GM23338 (cell line): Measurements from ENCODE around the gene FKBP9.

Experiments used
- CREB1 ChIP-seq: fragments of 250-450 bp; sonication (Bioruptor Pico); IDR thresholded peaks from 2 replicates; pipeline ENCODE4 v1.5.0; 2020; ENCODE audit warnings: low read depth, mild to moderate bottlenecking, moderate library complexity
- EZH2 ChIP-seq: fragments of 200-600 bp; sonication (generic); IDR thresholded peaks from one replicate; pipeline ENCODE4 v1.8.0; 2017; ENCODE audit warnings: antibody characterized with exemption, mild to moderate bottlenecking, low read depth; ENCODE audit not compliant: unreplicated experiment
- EZH2phosphoT487 ChIP-seq: fragments of 200-600 bp; sonication (generic); IDR thresholded peaks from one replicate; pipeline ENCODE4 v1.8.1; 2018; ENCODE audit warnings: antibody characterized with exemption; ENCODE audit not compliant: unreplicated experiment
- JUNB ChIP-seq: IDR thresholded peaks from one replicate; pipeline ENCODE4 v1.6.1; 2016; ENCODE audit warnings: antibody characterized with exemption; ENCODE audit not compliant: unreplicated experiment
- POLR2AphosphoS5 ChIP-seq: IDR thresholded peaks from 2 replicates; pipeline ENCODE4 v1.6.1; 2016; ENCODE audit warnings: antibody characterized with exemption, low read depth
- ZNF331 ChIP-seq: fragments of 250-450 bp; sonication (Bioruptor Pico); IDR thresholded peaks from 2 replicates; pipeline ENCODE4 v1.5.0; 2020; ENCODE audit warnings: low read depth, mild to moderate bottlenecking, moderate library complexity
- TF ChIP-seq, protein P1 (sequence below), 2 experiments: fragments of 200-600 bp in 1 of 2; sonication (generic) in 1 of 2; conservative IDR thresholded peaks; 2 replicates each; pipeline versions ENCODE4 v1.5.1 to v1.6.1; 2016 to 2017; ENCODE audit warnings: antibody characterized with exemption in 2 of 2, low read depth in 2 of 2, mild to moderate bottlenecking in 2 of 2, moderate library complexity in 1 of 2
- TF ChIP-seq, protein P2 (sequence below): IDR thresholded peaks from one replicate; pipeline ENCODE4 v1.6.1; 2018; ENCODE audit warnings: antibody characterized with exemption; ENCODE audit not compliant: unreplicated experiment

GRCh38 chr7:32936689-32937088, 20.6 kb upstream of the FKBP9 start:
- TF ChIP-seq EZH2 (no peak), POLR2AphosphoS5 (no peak), EZH2phosphoT487 (no peak), JUNB (no peak), CREB1 (CRISPR knock-in tag) (no peak), ZNF331 (no peak)
- TF ChIP-seq, protein P1, sequence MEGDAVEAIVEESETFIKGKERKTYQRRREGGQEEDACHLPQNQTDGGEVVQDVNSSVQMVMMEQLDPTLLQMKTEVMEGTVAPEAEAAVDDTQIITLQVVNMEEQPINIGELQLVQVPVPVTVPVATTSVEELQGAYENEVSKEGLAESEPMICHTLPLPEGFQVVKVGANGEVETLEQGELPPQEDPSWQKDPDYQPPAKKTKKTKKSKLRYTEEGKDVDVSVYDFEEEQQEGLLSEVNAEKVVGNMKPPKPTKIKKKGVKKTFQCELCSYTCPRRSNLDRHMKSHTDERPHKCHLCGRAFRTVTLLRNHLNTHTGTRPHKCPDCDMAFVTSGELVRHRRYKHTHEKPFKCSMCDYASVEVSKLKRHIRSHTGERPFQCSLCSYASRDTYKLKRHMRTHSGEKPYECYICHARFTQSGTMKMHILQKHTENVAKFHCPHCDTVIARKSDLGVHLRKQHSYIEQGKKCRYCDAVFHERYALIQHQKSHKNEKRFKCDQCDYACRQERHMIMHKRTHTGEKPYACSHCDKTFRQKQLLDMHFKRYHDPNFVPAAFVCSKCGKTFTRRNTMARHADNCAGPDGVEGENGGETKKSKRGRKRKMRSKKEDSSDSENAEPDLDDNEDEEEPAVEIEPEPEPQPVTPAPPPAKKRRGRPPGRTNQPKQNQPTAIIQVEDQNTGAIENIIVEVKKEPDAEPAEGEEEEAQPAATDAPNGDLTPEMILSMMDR (conservative IDR thresholded peaks at IDR 0.05; ENCODE audit: low read depth in 2 of 2) = no peak
- TF ChIP-seq, protein P2, sequence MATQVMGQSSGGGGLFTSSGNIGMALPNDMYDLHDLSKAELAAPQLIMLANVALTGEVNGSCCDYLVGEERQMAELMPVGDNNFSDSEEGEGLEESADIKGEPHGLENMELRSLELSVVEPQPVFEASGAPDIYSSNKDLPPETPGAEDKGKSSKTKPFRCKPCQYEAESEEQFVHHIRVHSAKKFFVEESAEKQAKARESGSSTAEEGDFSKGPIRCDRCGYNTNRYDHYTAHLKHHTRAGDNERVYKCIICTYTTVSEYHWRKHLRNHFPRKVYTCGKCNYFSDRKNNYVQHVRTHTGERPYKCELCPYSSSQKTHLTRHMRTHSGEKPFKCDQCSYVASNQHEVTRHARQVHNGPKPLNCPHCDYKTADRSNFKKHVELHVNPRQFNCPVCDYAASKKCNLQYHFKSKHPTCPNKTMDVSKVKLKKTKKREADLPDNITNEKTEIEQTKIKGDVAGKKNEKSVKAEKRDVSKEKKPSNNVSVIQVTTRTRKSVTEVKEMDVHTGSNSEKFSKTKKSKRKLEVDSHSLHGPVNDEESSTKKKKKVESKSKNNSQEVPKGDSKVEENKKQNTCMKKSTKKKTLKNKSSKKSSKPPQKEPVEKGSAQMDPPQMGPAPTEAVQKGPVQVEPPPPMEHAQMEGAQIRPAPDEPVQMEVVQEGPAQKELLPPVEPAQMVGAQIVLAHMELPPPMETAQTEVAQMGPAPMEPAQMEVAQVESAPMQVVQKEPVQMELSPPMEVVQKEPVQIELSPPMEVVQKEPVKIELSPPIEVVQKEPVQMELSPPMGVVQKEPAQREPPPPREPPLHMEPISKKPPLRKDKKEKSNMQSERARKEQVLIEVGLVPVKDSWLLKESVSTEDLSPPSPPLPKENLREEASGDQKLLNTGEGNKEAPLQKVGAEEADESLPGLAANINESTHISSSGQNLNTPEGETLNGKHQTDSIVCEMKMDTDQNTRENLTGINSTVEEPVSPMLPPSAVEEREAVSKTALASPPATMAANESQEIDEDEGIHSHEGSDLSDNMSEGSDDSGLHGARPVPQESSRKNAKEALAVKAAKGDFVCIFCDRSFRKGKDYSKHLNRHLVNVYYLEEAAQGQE = no peak
